GM19455 (cell line): ENCODE data around the gene SIK3.

Experiments used
- ATAC-seq: cut with Tn5 transposase; IDR thresholded peaks from one replicate; pipeline ENCODE4 v1.9.1; 2021; ENCODE audit not compliant: unreplicated experiment

Gene SIK3

GRCh38 chr11:116933961-116934360, 164.3 kb downstream of the SIK3 start:
- no peak for ATAC-seq

- ATAC-seq: no peak
Measured at GRCh38 chr11:116932181-116932580, 166.0 kb downstream of the SIK3 start.

- no peak for ATAC-seq
Measured at GRCh38 chr11:116931206-116931953, 166.8 kb downstream of the SIK3 start.

- no peak for ATAC-seq
Measured at GRCh38 chr11:116930586-116930985, 167.6 kb downstream of the SIK3 start.

GRCh38 chr11:116930177-116930576, 168.1 kb downstream of the SIK3 start:
- no peak for ATAC-seq

DNA sequence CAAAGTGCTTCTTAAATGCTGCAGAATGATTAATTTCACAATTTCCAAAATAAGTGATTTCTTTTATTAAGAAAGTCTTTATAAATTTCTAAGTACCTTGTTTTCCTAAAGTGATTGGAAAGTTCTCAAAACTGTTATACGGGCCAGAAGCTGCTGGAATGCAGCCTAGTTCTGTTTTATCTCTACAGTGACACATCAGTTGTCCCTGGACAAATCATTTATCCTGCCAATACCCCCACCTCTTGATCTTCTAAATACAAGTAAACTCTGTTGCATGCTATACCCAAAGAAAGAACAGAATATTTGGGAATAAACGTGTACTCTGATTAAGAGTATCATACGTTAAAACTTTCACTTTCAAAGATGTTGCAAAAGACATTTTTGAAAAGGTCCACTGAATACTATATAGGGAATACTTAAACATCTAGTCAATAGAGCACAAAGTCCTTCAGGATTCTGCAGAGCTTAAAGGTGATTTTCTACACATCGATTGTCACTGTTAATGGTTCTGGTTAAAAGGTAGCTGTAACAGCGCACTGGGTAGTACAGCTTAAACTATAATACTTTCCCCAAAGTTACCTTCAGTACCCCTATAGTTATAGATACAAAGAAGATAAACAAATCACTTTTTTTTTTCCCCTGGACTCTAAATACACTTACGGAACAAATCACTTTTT, 168.7 kb downstream of the SIK3 start:
- no peak for ATAC-seq

DNA sequence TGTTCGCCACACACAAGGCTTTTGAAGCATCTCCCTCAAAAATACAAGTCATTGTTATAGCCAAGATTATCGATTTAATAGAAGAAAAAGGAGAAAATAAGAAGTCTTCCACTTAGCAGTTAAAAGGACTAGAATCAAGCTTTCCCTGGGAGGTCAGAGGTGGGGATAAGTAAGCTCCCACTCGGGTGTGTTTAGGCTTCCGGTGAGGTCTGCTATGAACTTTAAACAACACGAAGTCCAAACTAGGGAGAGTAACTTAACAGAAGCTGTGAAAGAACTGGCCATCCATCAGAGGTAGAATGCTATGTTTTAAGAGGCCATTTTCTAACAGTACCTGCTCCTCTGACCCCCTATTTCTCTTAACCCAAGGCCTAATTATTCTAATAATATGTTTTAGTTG, 169.4 kb downstream of the SIK3 start:
- no peak for ATAC-seq

DNA sequence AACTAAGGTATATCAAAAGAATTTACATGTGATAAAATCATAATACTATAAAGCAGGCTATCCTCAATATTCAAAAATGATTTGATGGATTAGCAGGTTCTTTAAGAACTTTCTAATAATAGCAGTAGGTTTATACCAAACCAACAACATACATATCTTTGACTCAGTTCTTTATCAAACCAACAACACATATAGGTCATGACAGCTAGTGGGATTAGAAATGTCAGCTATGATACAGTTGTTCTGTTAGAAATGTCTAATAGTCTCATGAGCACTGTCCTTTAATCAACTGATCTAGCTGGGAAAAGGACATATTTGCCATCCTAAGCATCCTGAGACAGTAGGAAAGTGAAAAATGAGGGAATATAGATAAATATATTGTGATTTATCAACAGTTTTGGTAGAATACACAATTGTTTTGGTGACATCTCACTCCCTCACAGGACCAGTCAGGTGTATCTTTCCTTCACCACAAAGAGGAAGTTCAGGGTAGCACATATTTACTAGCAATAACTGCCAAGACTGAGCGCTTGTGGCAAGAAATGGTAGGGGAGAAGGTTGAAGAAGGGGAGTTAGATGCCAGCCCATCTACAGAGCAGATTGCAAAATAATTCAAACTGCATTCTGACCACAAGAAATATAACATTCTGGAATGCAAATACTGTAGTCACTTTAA, 170.0 kb downstream of the SIK3 start:
- ATAC-seq: peak; percentile 63

DNA sequence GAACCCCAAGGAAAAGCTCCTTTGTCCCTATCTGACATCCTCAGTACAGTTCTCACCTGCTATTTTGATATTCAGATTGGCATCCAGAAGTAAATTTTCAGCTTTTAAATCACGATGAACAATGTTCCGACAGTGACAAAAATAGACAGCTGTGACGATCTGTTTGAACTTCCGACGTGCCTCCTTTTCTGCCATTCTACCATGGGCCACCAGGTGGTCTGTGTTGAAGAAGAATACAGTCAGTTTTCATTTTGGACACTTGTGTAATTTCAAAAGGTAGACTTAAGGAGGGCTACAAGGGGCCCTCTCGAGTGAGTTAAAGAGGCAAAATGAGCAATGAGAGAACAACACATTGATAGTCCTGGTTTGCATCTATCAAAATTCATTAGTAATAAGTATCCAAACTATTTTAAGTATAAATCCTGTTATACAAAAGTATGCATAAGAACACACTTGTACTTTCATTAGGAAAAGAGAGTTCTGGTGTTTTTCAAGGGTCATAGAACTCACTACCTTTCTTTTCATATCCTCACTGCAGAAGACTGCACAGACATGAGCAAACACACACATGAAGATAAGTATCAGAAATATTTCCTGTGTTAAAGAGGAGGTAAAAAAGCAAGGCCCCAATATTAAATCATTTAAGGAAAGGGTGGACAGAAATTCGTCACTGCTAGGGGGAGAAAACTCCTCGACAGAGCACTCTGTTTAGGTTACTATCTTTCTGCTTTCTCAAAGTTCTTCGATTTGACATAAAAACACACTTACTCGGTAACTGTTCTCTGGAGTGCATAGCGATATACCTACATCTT, 170.9 kb downstream of the SIK3 start:
- ATAC-seq: no peak

GRCh38 chr11:116925050-116925449, 173.2 kb downstream of the SIK3 start:
- ATAC-seq: no peak

DNA sequence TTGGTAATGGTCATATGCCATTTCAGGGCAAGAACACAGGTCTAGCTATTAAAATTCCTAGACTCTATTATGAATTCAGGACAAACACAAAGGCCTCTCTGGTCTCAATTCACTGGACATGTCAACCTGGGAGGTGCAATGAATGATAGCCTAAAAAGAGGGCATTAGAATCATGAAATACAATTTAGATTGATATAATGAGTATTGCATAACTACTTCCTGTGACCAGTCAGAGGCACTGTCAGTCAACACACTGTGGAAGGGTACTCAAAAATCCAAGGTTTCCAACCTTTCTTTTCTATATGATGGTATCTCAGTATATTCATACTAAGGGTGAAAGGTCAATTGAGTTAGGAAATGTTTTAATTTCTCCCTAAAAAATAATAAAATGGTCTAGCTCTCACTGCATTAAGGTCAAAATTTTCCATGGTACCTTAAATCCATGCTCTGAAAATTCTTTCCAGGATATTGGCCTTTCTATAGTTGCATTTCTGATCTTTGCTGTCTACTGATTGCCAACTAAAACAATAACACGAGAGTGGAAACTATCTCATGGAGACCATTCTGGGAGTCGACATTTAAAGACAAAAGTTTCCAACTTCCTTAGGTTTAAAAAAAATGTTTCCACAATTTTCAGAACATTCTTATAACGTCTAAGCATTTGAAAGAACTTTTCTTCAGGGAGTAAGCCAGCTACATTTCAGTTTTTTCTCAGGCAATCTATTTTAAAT, 179.1 kb downstream of the SIK3 start:
- ATAC-seq: no peak

- ATAC-seq: no peak
Measured at GRCh38 chr11:116917632-116918031, 180.6 kb downstream of the SIK3 start.

DNA sequence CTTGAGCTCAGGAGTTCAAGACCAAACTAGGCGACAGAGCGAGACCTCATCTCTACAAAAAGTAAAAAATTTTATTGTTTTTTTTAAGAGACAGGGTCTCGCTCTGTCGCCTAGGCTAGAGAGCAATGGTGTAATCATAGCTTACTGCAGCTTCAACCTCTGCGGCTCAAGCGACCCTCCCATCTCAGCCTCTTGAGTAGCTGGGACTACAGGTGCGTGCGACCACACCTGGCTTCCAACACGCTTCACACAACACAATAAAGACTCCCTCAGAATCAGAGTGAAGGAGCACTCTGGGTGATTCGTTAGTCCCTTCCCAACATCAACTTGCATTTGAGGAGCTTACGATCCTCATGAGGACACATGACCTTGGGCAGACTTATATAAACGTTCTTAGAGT, 181.3 kb downstream of the SIK3 start:
- ATAC-seq: no peak

GRCh38 chr11:116916052-116916451, 182.2 kb downstream of the SIK3 start:
- no peak for ATAC-seq

DNA sequence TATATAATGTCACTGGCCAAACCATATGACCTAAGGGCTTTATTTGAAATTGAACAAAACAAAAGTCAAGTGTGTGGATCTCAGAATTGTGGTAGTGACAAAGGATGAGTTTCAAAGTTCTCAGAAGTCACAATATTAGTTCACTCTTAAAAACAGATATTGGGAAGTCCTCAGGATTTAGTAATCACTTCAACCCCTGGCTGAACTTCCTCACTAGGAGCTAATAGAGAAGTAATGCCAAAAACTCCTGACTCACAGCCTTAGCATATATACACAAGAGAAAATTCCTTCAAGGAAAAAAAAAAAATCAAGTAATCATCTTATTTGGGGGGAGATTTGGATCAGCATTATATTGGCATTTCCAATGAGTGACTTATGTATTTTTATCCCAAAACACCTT, 185.2 kb downstream of the SIK3 start:
- ATAC-seq: no peak

GRCh38 chr11:116911976-116912734, 186.1 kb downstream of the SIK3 start:
- no peak for ATAC-seq

DNA sequence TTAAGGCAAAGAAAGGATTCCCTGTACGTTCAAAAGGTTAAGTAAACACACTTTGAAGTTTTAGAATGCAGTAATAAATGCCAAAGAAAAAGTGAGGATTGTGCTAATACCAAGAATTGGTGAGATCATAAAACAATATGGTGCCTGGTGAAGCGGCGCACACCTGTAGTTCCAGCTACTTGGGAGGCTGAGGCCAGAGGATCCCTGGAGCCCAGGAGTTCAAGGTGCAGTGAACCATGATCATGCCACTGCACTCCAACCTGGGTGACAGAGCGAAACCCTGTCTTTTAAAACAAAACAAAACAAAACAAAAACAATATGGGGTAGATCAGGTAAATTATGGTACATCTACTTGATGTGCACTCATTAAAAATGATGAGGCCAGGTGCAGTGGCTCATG, 187.4 kb downstream of the SIK3 start:
- no peak for ATAC-seq

DNA sequence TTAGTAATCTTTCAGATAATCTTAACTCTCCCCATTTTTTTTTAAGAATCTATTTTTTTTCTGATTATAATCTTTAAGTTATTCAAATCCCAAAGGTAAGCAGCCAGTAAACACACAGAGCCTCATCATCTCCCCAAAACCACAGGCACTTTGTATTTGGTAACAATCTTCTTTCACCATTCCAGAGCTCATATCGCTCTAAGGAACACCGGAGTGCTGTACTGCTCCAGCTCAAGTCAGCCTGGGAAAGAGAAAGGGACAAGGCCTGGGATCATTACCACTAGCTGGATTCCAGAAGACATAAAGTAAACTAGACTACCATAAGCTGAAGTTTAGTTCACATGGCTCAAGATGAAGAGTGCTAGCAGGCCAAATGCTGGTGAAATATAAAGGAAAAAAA, 187.8 kb downstream of the SIK3 start:
- no peak for ATAC-seq

GRCh38 chr11:116909245-116909644, 189.0 kb downstream of the SIK3 start:
- no peak for ATAC-seq

DNA sequence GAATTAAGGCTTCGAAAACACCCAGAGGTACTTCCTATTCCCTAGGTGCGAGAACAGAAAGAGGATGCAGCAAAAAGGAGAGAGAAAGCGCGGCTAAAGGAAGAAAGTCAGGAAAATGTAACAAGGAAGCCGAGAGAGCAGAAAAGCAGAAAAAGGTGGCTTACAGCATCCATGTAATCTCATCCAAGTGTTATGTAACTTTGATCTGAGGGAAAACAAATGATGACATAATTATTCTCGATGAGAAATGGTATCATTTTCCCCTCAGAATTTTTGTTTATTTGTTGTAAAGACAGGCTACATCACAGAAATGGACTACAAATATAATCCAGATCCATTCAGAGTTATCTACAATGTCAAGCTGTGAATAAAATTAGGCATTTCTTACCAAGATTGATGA, 191.7 kb downstream of the SIK3 start:
- ATAC-seq: no peak
